Kidney (tissue), 14 donors: ENCODE measurements around the gene TSACC. TPM values are rescaled to one million over a fixed set of nuclear protein-coding genes. Genes with fewer than 3 reads are reported as not detected.

ENCODE experiments used
- DNase-seq, 5 donors: peaks; one replicate each; pipeline ENCODE4 v3.0.0-alpha.2; 2013 to 2020
- FAIRE-seq: peaks from 2 replicates; lab custom pipeline; 2012; peaks lifted over from hg19 to GRCh38; lab: Jason Lieb, UNC
- H3K27ac ChIP-seq, 2 donors: one replicate each; pipeline ENCODE4 v1.7.0; 2013; ENCODE audit warnings: low read depth in 2 of 2, low read length in 2 of 2, inconsistent platforms in 1 of 2
- H3K27me3 ChIP-seq: one replicate; pipeline ENCODE4 v1.7.1; 2013; ENCODE audit warnings: low read length, inconsistent platforms; ENCODE audit not compliant: control insufficient read depth, insufficient read depth
- H3K36me3 ChIP-seq, 3 donors: one replicate each; pipeline versions ENCODE4 v1.7.0 to v1.7.1; 2013; ENCODE audit warnings: low read length in 3 of 3, control low read depth in 1 of 3, inconsistent platforms in 1 of 3; ENCODE audit not compliant: insufficient read depth in 3 of 3, control insufficient read depth in 2 of 3
- H3K4me1 ChIP-seq, 3 donors: one replicate each; pipeline versions ENCODE4 v1.7.0 to v1.7.1; 2013; ENCODE audit warnings: low read length in 3 of 3, inconsistent platforms in 1 of 3, low read depth in 1 of 3; ENCODE audit not compliant: control insufficient read depth in 2 of 3, insufficient read depth in 2 of 3
- H3K4me3 ChIP-seq, 3 donors: one replicate each; pipeline versions ENCODE4 v1.7.0 to v1.8.1; 2013; ENCODE audit warnings: low read length in 3 of 3, control low read depth in 1 of 3, inconsistent platforms in 1 of 3
- H3K9ac ChIP-seq, 3 donors: one replicate each; pipeline versions ENCODE4 v1.7.0 to v1.7.1; 2013; ENCODE audit warnings: low read length in 3 of 3, control low read depth in 1 of 3, inconsistent platforms in 1 of 3
- H3K9me3 ChIP-seq, 3 donors: one replicate each; pipeline versions ENCODE4 v1.7.0 to v1.7.1; 2013; ENCODE audit warnings: low read length in 3 of 3, control low read depth in 1 of 3, inconsistent platforms in 1 of 3; ENCODE audit not compliant: control insufficient read depth in 2 of 3, insufficient read depth in 1 of 3
- CTCF ChIP-seq: IDR thresholded peaks from 3 replicates; pipeline ENCODE4 v1.5.1; 2012; ENCODE audit warnings: mild to moderate bottlenecking, moderate library complexity, borderline replicate concordance; ENCODE audit not compliant: insufficient read depth; ENCODE audit errors: extremely low read depth
- intact Hi-C: fragments of 100-400 bp; cut with DNase I; formaldehyde crosslinking; loops from one replicate; pipeline ENCODE4 v1.11.1; 2022
- polyA plus RNA-seq: library from polyadenylated mRNA; stranded (reverse); fragments of 350-450 nt; fragmentation: Illumina TruSeq; extraction: RNeasy Lipid Tissue Mini Kit (QIAGEN cat#74804); gene quantifications from one replicate; pipeline ENCODE4 v1.2.3, GENCODE V29; 2014; ENCODE audit warnings: low read depth, low replicate concordance; ENCODE audit not compliant: insufficient read depth
- total RNA-seq: library from RNA; stranded (reverse); fragmentation: NEBNext Ultra II Directional; extraction: Animal tissue kit (Norgen Biotek cat#: 25700); gene quantifications from one replicate; pipeline ENCODE4 v1.2.1, GENCODE V29; 2021
- donor health status: control.
- donor health status: control.
- donor health status: control.
- donor health status: control.
- donor health status: control.
- donor health status: DM: yes; HTN: yes; CAD: no.
- donor health status: Normal renal cell carcinoma (clear cell type).

The TSACC gene
- total and polyA plus RNA-seq, 2 donors from 2014 or later = 1.1 TPM; not detected in 1

GRCh38 chr1:156308078-156308477 is 30.2 kb upstream of the TSACC start:
- FAIRE-seq (no peak), DNase-seq (no peak)
- H3K36me3 ChIP-seq = peaks cover 12 to 42% (median 33%) of the 10 kb centered on the region in 3 donors
- H3K4me1 ChIP-seq = no peaks in the 10 kb centered on the region
- intact Hi-C loops = no loop called here
- H3K27me3 ChIP-seq = no peaks in the 10 kb centered on the region
- no peak overlapping the region for H3K27ac ChIP-seq
- no peak overlapping the region for H3K9ac ChIP-seq
- no peaks in the 10 kb centered on the region for H3K9me3 ChIP-seq
- H3K4me3 ChIP-seq = no peak overlapping the region
- TF ChIP-seq CTCF = no peak

- peaks cover 12 to 46% (median 36%) of the 10 kb centered on the region in 3 donors for H3K36me3 ChIP-seq
- no peak for TF ChIP-seq CTCF
- H3K4me3 ChIP-seq = no peak overlapping the region
- no peak overlapping the region for H3K9ac ChIP-seq
- intact Hi-C loops = no loop called here
- no peaks in the 10 kb centered on the region for H3K4me1 ChIP-seq
- no peak overlapping the region for H3K27ac ChIP-seq
- no peaks in the 10 kb centered on the region for H3K27me3 ChIP-seq
- FAIRE-seq (no peak), DNase-seq (no peak)
- H3K9me3 ChIP-seq = no peaks in the 10 kb centered on the region
Measured at GRCh38 chr1:156310962-156311361, 27.4 kb upstream of the TSACC start.

- Histone ChIP-seq H3K9me3 (no peaks in the 10 kb centered on the region), H3K36me3 (peaks cover 15 to 60% (median 45%) of the 10 kb centered on the region in 3 donors), H3K9ac (no peak overlapping the region), H3K4me3 (no peak overlapping the region), H3K4me1 (no peaks in the 10 kb centered on the region), H3K27ac (no peak overlapping the region), H3K27me3 (no peaks in the 10 kb centered on the region)
- FAIRE-seq (no peak), DNase-seq (no peak)
- TF ChIP-seq CTCF = no peak
- intact Hi-C loops = no loop called here
Measured at GRCh38 chr1:156316909-156317308, 21.4 kb upstream of the TSACC start.

DNA sequence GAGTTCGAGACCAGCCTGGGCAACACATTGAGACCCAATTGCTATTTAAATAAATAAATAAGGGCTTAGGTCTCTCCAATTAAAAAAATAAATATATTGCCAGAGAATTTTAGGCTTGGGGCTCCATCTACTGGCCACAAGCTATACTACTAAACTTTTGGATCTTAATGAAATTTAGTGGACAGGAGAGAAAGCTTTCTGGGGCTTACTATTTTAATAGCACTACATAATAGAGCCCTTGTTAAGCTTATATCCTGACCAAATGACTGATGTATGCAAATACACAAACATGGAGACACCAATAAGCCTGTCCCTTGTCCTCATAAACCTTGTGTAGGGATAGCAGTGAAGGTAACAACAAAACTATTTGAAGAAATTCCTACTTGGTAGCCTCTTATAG is 18.7 kb upstream of the TSACC start:
- no peak overlapping the region for H3K9ac ChIP-seq
- no peak overlapping the region for H3K4me3 ChIP-seq
- no peaks in the 10 kb centered on the region for H3K9me3 ChIP-seq
- no peaks in the 10 kb centered on the region for H3K27me3 ChIP-seq
- peak in 2 of 5 donors; percentile 26 to 57 for DNase-seq
- TF ChIP-seq CTCF = peak; percentile 45
- no peak for FAIRE-seq
- no peaks in the 10 kb centered on the region for H3K4me1 ChIP-seq
- no peak overlapping the region for H3K27ac ChIP-seq
- peaks cover 18 to 58% (median 45%) of the 10 kb centered on the region in 3 donors for H3K36me3 ChIP-seq
- intact Hi-C loops = no loop called here
